GM10266 (cell line): Measurements from ENCODE around the gene CELA1.

Experiments used
- DNase-seq: peaks from one replicate; pipeline ENCODE4 v3.0.0; 2012; ENCODE audit errors: extremely low spot score
- CTCF ChIP-seq: IDR thresholded peaks from 2 replicates; pipeline ENCODE4 v1.5.1; 2012; ENCODE audit warnings: mild to moderate bottlenecking, low read depth; ENCODE audit not compliant: control insufficient read depth, insufficient read depth; ENCODE audit errors: missing control alignments

CELA1 gene

GRCh38 chr12:51281202-51281924 lies 65.1 kb downstream of the CELA1 start:
- no peak for TF ChIP-seq CTCF
- no peak for DNase-seq
